Colonic mucosa (tissue), 4 donors: ENCODE measurements around the gene ADAM22. TPM values are rescaled to one million over a fixed set of nuclear protein-coding genes. Genes with fewer than 3 reads are reported as not detected.
"Not testable (repeated sequence)": the region's sequence is repeated elsewhere in the genome, so short reads cannot be mapped to it uniquely, and the experiment has no call there.

Experiments used
- DNase-seq: peaks from one replicate; pipeline ENCODE4 v3.0.0-alpha.2; 2020
- H3K27ac ChIP-seq: fragments of 200-600 bp; one replicate; pipeline ENCODE4 v1.8.0; 2021
- H3K27me3 ChIP-seq: fragments of 200-600 bp; one replicate; pipeline ENCODE4 v1.8.0; 2021
- H3K36me3 ChIP-seq: fragments of 200-600 bp; one replicate; pipeline ENCODE4 v1.8.0; 2021
- H3K4me1 ChIP-seq: fragments of 200-600 bp; one replicate; pipeline ENCODE4 v1.8.0; 2021; ENCODE audit warnings: mild to moderate bottlenecking
- H3K4me3 ChIP-seq: fragments of 200-600 bp; one replicate; pipeline ENCODE4 v1.8.0; 2021
- H3K9ac ChIP-seq, 2 donors: one replicate each; pipeline ENCODE4 v1.7.0; 2013; ENCODE audit warnings: control low read depth in 2 of 2, low read depth in 2 of 2, low read length in 2 of 2
- H3K9me3 ChIP-seq: fragments of 200-600 bp; one replicate; pipeline ENCODE4 v1.8.0; 2021
- CTCF ChIP-seq: fragments of 200-600 bp; IDR thresholded peaks from one replicate; pipeline ENCODE4 v1.8.0; 2022; ENCODE audit warnings: antibody characterized with exemption, mild to moderate bottlenecking
- intact Hi-C: fragments of 100-400 bp; cut with DNase I; formaldehyde crosslinking; loops from one replicate; pipeline ENCODE4 v1.14.1; 2022
- total RNA-seq, 2 donors: library from RNA; stranded (reverse); fragmentation: NEBNext Ultra II Directional in 1 of 2; extraction: Animal tissue kit (Norgen Biotek cat#: 25700) in 1 of 2; gene quantifications; one replicate each; pipeline ENCODE4 v1.2.1, GENCODE V29; 2021
- donor health status: healthy.
- donor health status: DM: no; HTN: no; CAD: no.
- donor health status: DM: no; HTN: no; CAD: no.

Gene ADAM22
- 1 to 10 TPM; 2.6 to 2.8 TPM for total RNA-seq

GRCh38 chr7:87933953-87934698, at the start of gene ADAM22:
Gene ADAM22 (plus strand): TSS chr7:87934251. CDS start chr7:87934466, 215 bp downstream.
- peaks cover 7% of the 10 kb centered on the region for H3K4me1 ChIP-seq
- peak; percentile 85 for DNase-seq
- H3K36me3 ChIP-seq = no peaks in the 10 kb centered on the region
- H3K27me3 ChIP-seq = no peaks in the 10 kb centered on the region
- H3K9ac ChIP-seq = peak within 1 kb of the TSS; percentile 12 to 63
- H3K27ac ChIP-seq = peak within 1 kb of the TSS; percentile 5
- intact Hi-C loops = no loop called here
- TF ChIP-seq CTCF = no peak
- peak within 1 kb of the TSS; percentile 60 for H3K4me3 ChIP-seq
- H3K9me3 ChIP-seq = no peaks in the 10 kb centered on the region

GRCh38 chr7:87885018-87885417, 49.0 kb upstream of the ADAM22 start:
- Histone ChIP-seq H3K4me3 (no peak overlapping the region), H3K9ac (no peak overlapping the region), H3K27ac (no peak overlapping the region), H3K9me3 (no peaks in the 10 kb centered on the region), H3K36me3 (no peaks in the 10 kb centered on the region), H3K4me1 (no peaks in the 10 kb centered on the region), H3K27me3 (no peaks in the 10 kb centered on the region)
- no peak for DNase-seq
- no peak for TF ChIP-seq CTCF
- intact Hi-C loops = no loop called here

DNA sequence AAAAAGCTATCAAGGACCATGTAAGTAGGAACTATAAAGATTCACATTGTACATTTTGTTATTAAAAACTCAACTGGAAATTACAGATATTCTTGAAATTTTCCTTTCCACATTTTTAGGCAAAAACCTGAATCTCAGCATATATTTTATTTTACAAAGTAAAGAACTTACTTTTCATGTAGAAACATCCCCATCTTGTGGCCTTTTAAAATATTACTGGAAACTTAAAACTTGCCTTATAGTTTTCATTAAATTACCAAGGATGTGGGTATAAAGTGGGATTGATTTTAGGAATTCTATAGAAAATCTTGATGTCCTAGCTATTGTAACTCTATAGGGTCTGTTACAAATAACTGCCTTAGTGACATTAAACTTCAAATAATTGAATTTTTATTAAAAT, 47.2 kb upstream of the ADAM22 start:
- no peak for DNase-seq
- intact Hi-C loops = no loop called here
- H3K4me3 ChIP-seq = no peak overlapping the region
- no peaks in the 10 kb centered on the region for H3K27me3 ChIP-seq
- H3K9me3 ChIP-seq = no peaks in the 10 kb centered on the region
- no peak overlapping the region for H3K27ac ChIP-seq
- H3K9ac ChIP-seq = no peak overlapping the region
- H3K4me1 ChIP-seq = no peaks in the 10 kb centered on the region
- H3K36me3 ChIP-seq = no peaks in the 10 kb centered on the region
- TF ChIP-seq CTCF = peak; percentile 44

- no peaks in the 10 kb centered on the region for H3K4me1 ChIP-seq
- DNase-seq = no peak
- intact Hi-C loops = no loop called here
- no peak for TF ChIP-seq CTCF
- H3K9me3 ChIP-seq = no peaks in the 10 kb centered on the region
- no peaks in the 10 kb centered on the region for H3K36me3 ChIP-seq
- H3K9ac ChIP-seq = no peak overlapping the region
- no peak overlapping the region for H3K27ac ChIP-seq
- H3K4me3 ChIP-seq = no peak overlapping the region
- no peaks in the 10 kb centered on the region for H3K27me3 ChIP-seq
Observed at GRCh38 chr7:87895363-87895762, 38.7 kb upstream of the ADAM22 start.

DNA sequence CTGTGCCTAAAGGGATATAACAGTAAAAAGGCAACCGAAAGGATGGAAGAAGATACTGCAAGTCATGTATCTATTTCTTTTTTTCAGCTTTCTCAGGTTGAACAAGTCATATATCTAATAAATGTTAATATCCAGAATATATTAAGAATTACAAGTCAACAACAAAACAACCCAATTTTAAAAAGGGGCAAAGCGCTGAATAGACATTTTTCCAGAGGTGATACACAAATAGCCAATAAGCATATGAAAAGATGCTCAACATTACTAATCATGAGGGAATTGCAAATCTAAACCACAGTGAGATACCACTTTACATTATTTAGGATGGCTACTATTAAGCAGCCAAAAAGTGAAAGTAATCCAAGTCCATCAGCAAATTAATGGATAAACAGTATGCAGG, 34.8 kb upstream of the ADAM22 start:
- Histone ChIP-seq H3K4me3 (no peak overlapping the region), H3K36me3 (no peaks in the 10 kb centered on the region), H3K27ac (no peak overlapping the region), H3K9ac (no peak overlapping the region), H3K4me1 (no peaks in the 10 kb centered on the region), H3K9me3 (no peaks in the 10 kb centered on the region), H3K27me3 (no peaks in the 10 kb centered on the region)
- no peak for TF ChIP-seq CTCF
- intact Hi-C loops = no loop called here
- no peak for DNase-seq

DNA sequence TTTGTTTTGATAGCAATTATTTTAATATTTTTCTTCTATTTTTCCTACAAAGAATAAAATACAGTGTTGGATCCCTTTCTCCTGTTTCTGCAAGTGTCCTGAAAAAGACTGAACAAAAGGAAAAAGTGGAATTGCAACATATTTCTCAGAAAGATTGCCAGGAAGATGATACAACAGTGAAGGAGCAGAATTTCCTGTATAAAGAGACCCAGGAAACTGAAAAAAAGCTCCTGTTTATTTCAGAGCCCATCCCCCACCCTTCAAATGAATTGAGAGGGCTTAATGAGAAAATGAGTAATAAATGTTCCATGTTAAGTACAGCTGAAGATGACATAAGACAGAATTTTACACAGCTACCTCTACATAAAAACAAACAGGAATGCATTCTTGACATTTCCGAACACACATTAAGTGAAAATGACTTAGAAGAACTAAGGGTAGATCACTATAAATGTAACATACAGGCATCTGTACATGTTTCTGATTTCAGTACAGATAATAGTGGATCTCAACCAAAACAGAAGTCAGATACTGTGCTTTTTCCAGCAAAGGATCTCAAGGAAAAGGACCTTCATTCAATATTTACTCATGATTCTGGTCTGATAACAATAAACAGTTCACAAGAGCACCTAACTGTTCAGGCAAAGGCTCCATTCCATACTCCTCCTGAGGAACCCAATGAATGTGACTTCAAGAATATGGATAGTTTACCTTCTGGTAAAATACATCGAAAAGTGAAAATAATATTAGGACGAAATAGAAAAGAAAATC, 26.7 kb upstream of the ADAM22 start:
- H3K27me3 ChIP-seq, DNase-seq, H3K27ac ChIP-seq, H3K9me3 ChIP-seq, H3K4me3 ChIP-seq, intact Hi-C loops, H3K4me1 ChIP-seq, H3K36me3 ChIP-seq, H3K9ac ChIP-seq: not testable (repeated sequence)

- H3K9me3 ChIP-seq, H3K36me3 ChIP-seq, H3K9ac ChIP-seq, H3K27me3 ChIP-seq, H3K4me3 ChIP-seq, H3K27ac ChIP-seq, intact Hi-C loops, DNase-seq, H3K4me1 ChIP-seq: not testable (repeated sequence)
Observed at GRCh38 chr7:87908814-87909213, 25.2 kb upstream of the ADAM22 start.
